OCI-LY3 (cell line): Measurements from ENCODE around the gene TUBB2A.

Source experiments
- CTCF ChIP-seq: fragments of 200-600, 300-600 bp; sonication (generic); IDR thresholded peaks from 2 replicates; pipeline ENCODE4 v1.5.1; 2014; ENCODE audit warnings: antibody characterized with exemption, low read length, low read depth
- EZH2phosphoT487 ChIP-seq: fragments of 200-600 bp; shearing (Covaris generic); IDR thresholded peaks from 2 replicates; pipeline ENCODE4 v1.6.1; 2018; ENCODE audit warnings: antibody characterized with exemption, mixed run types, low read depth

- no peak for TF ChIP-seq EZH2phosphoT487
- no peak for TF ChIP-seq CTCF
Observed at GRCh38 chr6:3165631-3166534, 8.5 kb upstream of the TUBB2A start.
